Measurements from ENCODE around the gene GPR153. TPM values are rescaled to one million over a fixed set of nuclear protein-coding genes. Genes with fewer than 3 reads are reported as not detected.

Gene GPR153
- total RNA-seq, 4 donors from 2014 or later = 6.2 to 17.3 (median 11.7) TPM

DNA sequence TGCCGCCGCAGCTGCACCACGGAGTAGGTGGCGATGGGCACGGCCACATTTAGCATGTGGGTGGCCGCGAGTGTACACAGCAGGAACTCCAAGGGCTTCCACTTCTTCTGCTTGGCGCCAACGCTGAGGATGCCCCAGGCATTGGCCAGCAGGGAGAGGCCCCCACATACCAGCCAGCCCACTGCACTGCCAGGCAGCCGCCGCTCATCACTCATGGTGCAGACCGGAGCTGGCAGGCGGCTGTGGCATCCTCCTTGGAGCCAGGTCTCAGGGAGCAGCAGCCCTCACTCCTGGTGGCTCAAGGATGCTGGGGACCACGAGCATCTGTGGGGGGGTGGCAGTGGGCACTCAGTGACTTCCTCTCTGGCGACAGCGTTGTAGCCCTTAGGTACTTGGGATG, 6.2 kb downstream of the GPR153 start:
- no peak overlapping the region for H3K4me3 ChIP-seq (ENCODE audit: low read depth, poor library complexity, severe bottlenecking)
- TF ChIP-seq, protein P1, sequence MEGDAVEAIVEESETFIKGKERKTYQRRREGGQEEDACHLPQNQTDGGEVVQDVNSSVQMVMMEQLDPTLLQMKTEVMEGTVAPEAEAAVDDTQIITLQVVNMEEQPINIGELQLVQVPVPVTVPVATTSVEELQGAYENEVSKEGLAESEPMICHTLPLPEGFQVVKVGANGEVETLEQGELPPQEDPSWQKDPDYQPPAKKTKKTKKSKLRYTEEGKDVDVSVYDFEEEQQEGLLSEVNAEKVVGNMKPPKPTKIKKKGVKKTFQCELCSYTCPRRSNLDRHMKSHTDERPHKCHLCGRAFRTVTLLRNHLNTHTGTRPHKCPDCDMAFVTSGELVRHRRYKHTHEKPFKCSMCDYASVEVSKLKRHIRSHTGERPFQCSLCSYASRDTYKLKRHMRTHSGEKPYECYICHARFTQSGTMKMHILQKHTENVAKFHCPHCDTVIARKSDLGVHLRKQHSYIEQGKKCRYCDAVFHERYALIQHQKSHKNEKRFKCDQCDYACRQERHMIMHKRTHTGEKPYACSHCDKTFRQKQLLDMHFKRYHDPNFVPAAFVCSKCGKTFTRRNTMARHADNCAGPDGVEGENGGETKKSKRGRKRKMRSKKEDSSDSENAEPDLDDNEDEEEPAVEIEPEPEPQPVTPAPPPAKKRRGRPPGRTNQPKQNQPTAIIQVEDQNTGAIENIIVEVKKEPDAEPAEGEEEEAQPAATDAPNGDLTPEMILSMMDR (IDR thresholded peaks at IDR 0.05) = no peak
- TF ChIP-seq POLR2A (IDR thresholded peaks at IDR 0.05) = no peak
- intact Hi-C loops (cut with DNase I; ENCODE audit: low total_unique reads) = no loop called here
- DNase-seq (ENCODE audit: low spot score in 2 of 2) = no peak
- 89 to 90% methylated on average over 13 to 16 of the region's 16 CpGs for whole genome bisulfite sequencing, 2 donors

DNA sequence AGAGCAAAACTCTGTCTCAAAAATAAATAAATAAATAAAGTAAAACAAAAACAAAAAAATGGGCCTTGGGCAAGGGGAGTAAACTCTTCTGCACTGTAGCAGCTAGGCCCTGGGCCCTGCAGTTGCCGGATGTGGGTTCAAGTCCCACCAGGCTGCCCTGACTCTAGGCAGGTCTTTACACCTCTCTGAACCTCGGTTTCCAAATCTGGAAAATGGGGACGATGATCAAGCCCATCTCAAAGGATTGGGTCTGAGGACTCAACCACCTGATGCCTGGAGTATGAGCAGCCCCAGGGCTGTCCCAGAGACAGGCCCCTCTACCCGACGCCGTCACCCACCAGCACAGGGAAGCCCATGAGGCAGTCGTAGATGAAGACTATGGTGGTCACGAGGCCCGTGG, 7.5 kb downstream of the GPR153 start:
- DNase-seq (ENCODE audit: low spot score in 2 of 2) = no peak
- WGBS, 2 donors = 88 to 92% methylated on average over 7 to 8 of the region's 9 CpGs
- intact Hi-C loops (cut with DNase I; ENCODE audit: low total_unique reads) = no loop called here
- H3K4me3 ChIP-seq (ENCODE audit: low read depth, poor library complexity, severe bottlenecking) = no peak overlapping the region
- TF ChIP-seq POLR2A (IDR thresholded peaks at IDR 0.05) = no peak
- TF ChIP-seq, protein P1 (IDR thresholded peaks at IDR 0.05) = no peak

DNA sequence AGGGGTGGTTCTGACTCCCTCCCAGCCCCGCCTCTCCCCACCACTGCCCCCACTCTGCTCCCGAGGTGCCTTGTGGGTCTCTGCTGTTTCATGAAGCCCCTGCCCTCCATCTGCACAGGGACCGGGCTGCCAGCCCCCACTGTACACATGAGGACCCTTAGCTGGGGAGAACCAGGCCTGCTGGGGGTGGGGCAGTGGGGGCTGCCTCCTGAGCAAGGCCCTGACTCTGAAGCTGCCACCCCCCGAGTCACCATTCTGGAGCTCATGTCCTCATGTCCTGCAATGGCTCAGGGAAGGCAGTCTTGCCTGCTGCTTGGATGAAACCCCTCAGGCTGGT, 8.6 kb downstream of the GPR153 start:
- no peak for DNase-seq (ENCODE audit: low spot score in 2 of 2)

DNA sequence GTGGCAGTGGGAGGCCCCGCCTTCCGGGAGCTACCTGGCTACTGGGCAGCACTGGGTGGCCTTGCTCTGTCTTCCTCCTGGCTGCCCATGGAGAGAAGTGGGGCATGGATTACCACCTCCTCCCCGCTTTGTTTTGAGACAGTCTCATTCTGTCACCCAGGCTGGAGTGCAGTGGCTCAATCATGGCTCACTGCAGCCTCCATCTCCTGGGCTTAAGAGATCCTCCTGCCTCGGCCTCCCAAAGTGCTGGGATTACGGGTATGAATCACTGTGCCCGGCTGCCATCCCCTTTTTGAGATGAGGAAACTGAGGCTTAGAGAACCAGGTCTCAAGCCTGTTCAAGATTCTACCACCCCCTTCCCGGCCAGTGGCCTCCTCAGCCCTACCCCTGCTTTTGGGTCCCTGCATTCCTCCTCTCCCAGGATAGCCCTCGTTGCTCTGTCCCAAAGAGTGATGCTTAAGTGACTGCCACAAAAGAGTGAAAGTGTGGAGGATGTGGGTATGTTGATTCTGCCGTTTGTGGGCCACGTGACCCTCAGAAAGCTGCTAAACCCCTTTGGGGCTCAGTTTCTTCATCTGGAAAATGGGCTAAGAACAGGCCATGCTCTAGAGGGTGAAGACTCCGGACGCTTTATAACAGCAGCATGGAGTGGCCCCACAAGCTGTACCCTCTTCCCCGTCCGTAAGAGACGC, 9.1 kb downstream of the GPR153 start:
- no peak overlapping the region for H3K4me3 ChIP-seq (ENCODE audit: low read depth, poor library complexity, severe bottlenecking)
- intact Hi-C loops (cut with DNase I; ENCODE audit: low total_unique reads) = no loop called here
- no peak for TF ChIP-seq POLR2A (IDR thresholded peaks at IDR 0.05)
- TF ChIP-seq, protein P1 (IDR thresholded peaks at IDR 0.05) = no peak
- 77 to 84% methylated on average over 14 to 15 of the region's 15 CpGs for WGBS, 2 donors
- DNase-seq (ENCODE audit: low spot score in 2 of 2) = no peak

More for the DNA sequence above, 8.6 kb downstream of the GPR153 start:
- TF ChIP-seq POLR2A (IDR thresholded peaks at IDR 0.05) = no peak
- TF ChIP-seq, protein P1 (IDR thresholded peaks at IDR 0.05) = no peak
- no peak overlapping the region for H3K4me3 ChIP-seq (ENCODE audit: low read depth, poor library complexity, severe bottlenecking)
- intact Hi-C loops (cut with DNase I; ENCODE audit: low total_unique reads) = no loop called here
- WGBS, 2 donors = 82 to 84% methylated on average over 4 of the region's 4 CpGs

DNA sequence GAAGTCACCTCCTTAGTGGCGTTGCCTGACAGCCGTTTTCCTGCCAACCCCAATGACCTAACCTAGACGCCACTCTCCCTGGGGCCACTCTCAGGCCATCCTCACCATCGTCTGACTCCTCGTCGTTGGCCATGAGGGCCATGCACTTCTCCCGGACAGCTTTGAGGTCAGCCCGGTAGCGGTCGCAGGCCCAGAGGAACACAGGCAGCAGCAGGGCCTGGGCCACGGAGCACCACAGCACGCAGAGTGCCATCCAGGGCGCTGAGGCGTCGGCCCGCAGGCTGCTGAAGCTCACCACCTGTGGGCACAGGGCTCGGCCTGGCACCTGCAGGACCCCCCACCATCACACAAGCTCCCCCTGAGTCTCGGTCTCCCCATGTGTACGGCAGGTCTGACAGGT, 9.7 kb downstream of the GPR153 start:
- intact Hi-C loops (cut with DNase I; ENCODE audit: low total_unique reads) = no loop called here
- TF ChIP-seq, protein P1 (IDR thresholded peaks at IDR 0.05) = no peak
- TF ChIP-seq POLR2A (IDR thresholded peaks at IDR 0.05) = no peak
- WGBS, 2 donors = 87 to 88% methylated on average over 19 of the region's 19 CpGs
- no peak overlapping the region for H3K4me3 ChIP-seq (ENCODE audit: low read depth, poor library complexity, severe bottlenecking)
- DNase-seq (ENCODE audit: low spot score in 2 of 2) = no peak

Measured in lower leg skin (tissue), 4 donors.